Effector memory CD4-positive, alpha-beta T cell (primary cell): ENCODE measurements around the gene SLC35A1.

Experiments used
- DNase-seq, 3 donors: peaks; one replicate each; pipeline ENCODE4 v3.0.0-alpha.2; 2020
- H3K27ac ChIP-seq: 2 replicates; pipeline ENCODE4 v1.7.0; 2013; ENCODE audit warnings: mild to moderate bottlenecking, low read length, moderate library complexity; ENCODE audit not compliant: insufficient read depth, poor library complexity, severe bottlenecking
- H3K27me3 ChIP-seq: replicated peaks from 2 replicates; pipeline ENCODE4 v1.7.0; 2013; ENCODE audit warnings: mild to moderate bottlenecking, low read length; ENCODE audit not compliant: insufficient read depth, control insufficient read depth, poor library complexity, severe bottlenecking
- H3K36me3 ChIP-seq: 2 replicates; pipeline ENCODE4 v1.7.0; 2013; ENCODE audit warnings: mild to moderate bottlenecking, low read length, moderate library complexity; ENCODE audit not compliant: control insufficient read depth, insufficient read depth
- H3K4me1 ChIP-seq: 2 replicates; pipeline ENCODE4 v1.7.0; 2013; ENCODE audit warnings: low read length, mild to moderate bottlenecking; ENCODE audit not compliant: control insufficient read depth, insufficient read depth, poor library complexity, severe bottlenecking
- H3K4me3 ChIP-seq: 2 replicates; pipeline ENCODE4 v1.7.0; 2013; ENCODE audit warnings: low read length, low read depth, mild to moderate bottlenecking; ENCODE audit not compliant: insufficient read depth, poor library complexity, severe bottlenecking
- H3K9me3 ChIP-seq: 2 replicates; pipeline ENCODE4 v1.7.0; 2013; ENCODE audit warnings: mild to moderate bottlenecking, low read length, moderate library complexity; ENCODE audit not compliant: control insufficient read depth

Gene SLC35A1

DNA sequence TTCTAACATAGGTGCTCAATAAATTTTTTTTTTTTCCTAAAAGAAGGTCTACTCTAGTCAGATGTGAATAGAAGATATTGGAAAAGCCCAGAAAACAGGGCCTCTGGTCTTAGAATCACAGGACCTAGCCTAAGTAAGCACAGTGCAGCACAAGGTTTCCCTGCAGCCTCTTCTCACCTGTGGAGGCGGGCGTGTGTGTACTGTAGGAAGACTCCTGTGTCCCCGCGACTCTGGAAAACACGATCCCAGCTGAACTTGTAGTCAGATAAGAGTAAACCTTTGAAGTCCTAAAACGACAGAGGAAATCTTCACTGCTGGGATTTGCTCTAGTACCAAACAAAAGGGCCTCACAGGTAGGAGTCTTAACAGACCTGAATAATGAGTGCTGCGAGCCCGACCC, 45.7 kb downstream of the SLC35A1 start:
- DNase-seq, result no peak
- Histone ChIP-seq H3K4me1 (no peaks in the 10 kb centered on the region), H3K36me3 (peaks cover 53% of the 10 kb centered on the region), H3K9me3 (no peaks in the 10 kb centered on the region), H3K27me3 (no peaks in the 10 kb centered on the region), H3K4me3 (no peak overlapping the region), H3K27ac (no peak overlapping the region)

- Histone ChIP-seq H3K9me3 (no peaks in the 10 kb centered on the region), H3K4me3 (no peak overlapping the region), H3K27ac (no peak overlapping the region), H3K36me3 (peaks cover 29% of the 10 kb centered on the region), H3K4me1 (no peaks in the 10 kb centered on the region), H3K27me3 (no peaks in the 10 kb centered on the region)
- no peak for DNase-seq
These were observed 49.9 kb downstream of the SLC35A1 start for GRCh38 chr6:87522686-87523085.

DNA sequence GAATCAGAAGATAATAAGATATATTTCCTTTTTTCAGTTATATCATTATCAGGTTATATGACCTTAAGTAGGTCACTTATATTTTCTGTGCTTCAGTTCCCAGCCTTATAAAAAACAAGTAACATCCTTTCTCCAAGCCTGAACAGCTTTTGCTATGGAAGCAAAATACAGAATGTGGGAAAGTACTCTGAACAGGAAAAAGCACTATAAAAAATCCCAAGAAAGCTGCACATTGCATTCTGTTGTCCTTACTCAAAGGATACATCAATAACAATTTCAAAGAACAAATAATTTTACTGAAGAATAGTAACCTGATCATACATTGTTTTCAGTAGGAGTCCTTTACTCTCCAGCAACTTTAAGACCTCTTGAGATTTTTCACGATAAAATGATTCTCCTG, 56.4 kb downstream of the SLC35A1 start:
- Histone ChIP-seq H3K36me3 (peaks cover 15% of the 10 kb centered on the region), H3K4me3 (no peak overlapping the region), H3K27me3 (no peaks in the 10 kb centered on the region), H3K27ac (no peak overlapping the region), H3K4me1 (no peaks in the 10 kb centered on the region), H3K9me3 (no peaks in the 10 kb centered on the region)
- no peak for DNase-seq

DNA sequence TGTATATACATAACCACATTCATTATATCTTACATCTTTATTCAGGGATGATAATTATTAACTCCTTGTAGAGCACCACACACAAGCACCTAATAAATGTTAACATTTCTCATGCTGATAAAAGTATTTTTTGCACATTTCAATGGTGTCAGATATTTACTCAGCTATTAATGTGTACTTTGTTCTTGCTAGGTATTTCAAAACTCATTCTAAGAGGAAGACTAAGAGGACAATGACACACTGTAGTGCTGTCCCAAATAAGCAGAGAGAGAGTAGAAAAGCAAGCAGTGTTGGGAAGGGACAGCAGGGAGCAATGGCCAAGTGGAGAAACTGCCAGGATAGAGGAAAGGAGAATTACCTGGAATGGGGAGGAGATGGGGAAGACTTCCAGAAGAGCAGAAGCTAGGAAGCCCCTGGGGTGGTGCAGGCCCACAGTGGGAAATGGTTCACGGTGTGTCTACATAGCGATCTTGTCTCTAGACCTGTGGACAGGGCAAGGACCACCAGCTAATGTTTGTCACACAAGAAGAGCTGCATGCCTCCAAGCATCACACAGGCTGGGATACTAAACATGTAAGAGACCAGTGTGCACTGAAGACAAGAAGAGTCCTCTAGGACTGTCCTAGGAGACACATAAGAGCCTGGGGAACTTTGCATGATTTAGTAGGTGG, 61.7 kb downstream of the SLC35A1 start:
- DNase-seq, result no peak

DNA sequence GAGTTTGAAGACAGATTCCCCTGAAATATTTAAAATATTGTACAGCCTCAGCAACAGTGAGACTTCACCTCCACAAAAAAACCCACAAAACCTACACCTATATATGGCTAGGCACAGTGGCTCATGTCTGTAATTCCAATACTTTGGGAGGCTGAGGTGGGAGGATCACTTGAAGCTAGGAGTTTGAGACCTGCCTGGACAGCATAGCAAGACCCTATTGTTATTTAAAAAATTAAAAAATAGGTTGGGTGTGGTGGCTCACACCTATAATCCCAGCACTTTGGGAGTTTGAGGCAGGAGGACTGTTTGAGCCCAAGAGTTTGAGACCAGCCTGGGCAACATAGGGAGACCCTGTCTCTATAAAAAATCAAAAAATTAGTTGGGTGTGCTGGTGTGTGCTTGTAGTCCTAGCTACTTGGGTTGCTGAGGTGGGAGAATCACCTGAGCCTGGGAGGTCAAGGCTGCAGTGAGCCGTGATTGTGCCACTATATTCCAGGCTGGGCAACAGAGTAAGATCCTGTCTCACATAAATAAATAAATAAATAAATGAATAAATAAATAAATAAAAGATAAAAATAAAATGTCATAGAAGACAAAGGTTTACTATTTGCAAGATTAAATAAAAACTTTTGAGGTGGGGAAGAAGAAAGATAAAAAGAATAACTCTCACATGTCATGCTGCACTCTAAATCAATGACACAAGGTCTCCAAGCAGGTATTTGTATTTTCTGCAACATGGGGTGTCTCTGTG, 65.9 kb downstream of the SLC35A1 start:
- no peak overlapping the region for H3K4me3 ChIP-seq
- no peak for DNase-seq
- peaks cover 28% of the 10 kb centered on the region for H3K36me3 ChIP-seq
- no peaks in the 10 kb centered on the region for H3K9me3 ChIP-seq
- H3K27me3 ChIP-seq, result no peaks in the 10 kb centered on the region
- H3K27ac ChIP-seq, result no peak overlapping the region
- H3K4me1 ChIP-seq, result no peaks in the 10 kb centered on the region

More for the DNA sequence above, 61.7 kb downstream of the SLC35A1 start:
- H3K4me1 ChIP-seq, result no peaks in the 10 kb centered on the region
- H3K9me3 ChIP-seq, result no peaks in the 10 kb centered on the region
- peaks cover 18% of the 10 kb centered on the region for H3K36me3 ChIP-seq
- no peak overlapping the region for H3K4me3 ChIP-seq
- no peak overlapping the region for H3K27ac ChIP-seq
- H3K27me3 ChIP-seq, result no peaks in the 10 kb centered on the region

- Histone ChIP-seq H3K9me3 (no peaks in the 10 kb centered on the region), H3K4me3 (no peak overlapping the region), H3K27me3 (no peaks in the 10 kb centered on the region), H3K4me1 (no peaks in the 10 kb centered on the region), H3K27ac (no peak overlapping the region), H3K36me3 (peaks cover 34% of the 10 kb centered on the region)
- no peak for DNase-seq
These were observed 66.8 kb downstream of the SLC35A1 start for GRCh38 chr6:87539554-87539953.

GRCh38 chr6:87540539-87540938, 67.8 kb downstream of the SLC35A1 start:
- Histone ChIP-seq H3K4me3 (no peak overlapping the region), H3K9me3 (no peaks in the 10 kb centered on the region), H3K36me3 (peaks cover 39% of the 10 kb centered on the region), H3K27me3 (no peaks in the 10 kb centered on the region), H3K4me1 (no peaks in the 10 kb centered on the region), H3K27ac (no peak overlapping the region)
- no peak for DNase-seq

DNA sequence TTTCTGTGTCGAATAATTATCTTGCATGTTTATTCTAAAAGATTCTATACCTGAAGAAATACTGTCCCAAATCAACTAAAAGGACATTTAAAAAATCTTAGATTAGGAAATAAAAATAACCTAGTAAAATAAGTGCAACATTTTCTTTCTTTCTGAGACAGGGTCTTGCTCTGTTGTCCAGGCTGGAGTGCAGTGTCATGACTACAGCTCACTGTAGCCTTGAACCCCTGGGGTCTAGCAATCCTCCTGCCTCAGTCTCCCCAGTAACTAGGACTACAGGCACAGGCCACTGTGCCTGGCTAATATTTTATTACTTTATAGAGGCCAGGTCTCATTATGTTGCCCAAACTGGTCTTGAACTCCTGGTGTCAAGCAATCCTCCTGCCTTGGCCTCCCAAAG, 68.3 kb downstream of the SLC35A1 start:
- Histone ChIP-seq H3K4me1 (no peaks in the 10 kb centered on the region), H3K36me3 (peaks cover 42% of the 10 kb centered on the region), H3K9me3 (no peaks in the 10 kb centered on the region), H3K27ac (no peak overlapping the region), H3K27me3 (no peaks in the 10 kb centered on the region), H3K4me3 (no peak overlapping the region)
- no peak for DNase-seq

- H3K36me3 ChIP-seq, result peaks cover 49% of the 10 kb centered on the region
- H3K4me3 ChIP-seq, result no peak overlapping the region
- no peaks in the 10 kb centered on the region for H3K4me1 ChIP-seq
- H3K9me3 ChIP-seq, result no peaks in the 10 kb centered on the region
- H3K27me3 ChIP-seq, result no peaks in the 10 kb centered on the region
- no peak for DNase-seq
- no peak overlapping the region for H3K27ac ChIP-seq
These were observed 69.0 kb downstream of the SLC35A1 start for GRCh38 chr6:87541744-87542143.

DNA sequence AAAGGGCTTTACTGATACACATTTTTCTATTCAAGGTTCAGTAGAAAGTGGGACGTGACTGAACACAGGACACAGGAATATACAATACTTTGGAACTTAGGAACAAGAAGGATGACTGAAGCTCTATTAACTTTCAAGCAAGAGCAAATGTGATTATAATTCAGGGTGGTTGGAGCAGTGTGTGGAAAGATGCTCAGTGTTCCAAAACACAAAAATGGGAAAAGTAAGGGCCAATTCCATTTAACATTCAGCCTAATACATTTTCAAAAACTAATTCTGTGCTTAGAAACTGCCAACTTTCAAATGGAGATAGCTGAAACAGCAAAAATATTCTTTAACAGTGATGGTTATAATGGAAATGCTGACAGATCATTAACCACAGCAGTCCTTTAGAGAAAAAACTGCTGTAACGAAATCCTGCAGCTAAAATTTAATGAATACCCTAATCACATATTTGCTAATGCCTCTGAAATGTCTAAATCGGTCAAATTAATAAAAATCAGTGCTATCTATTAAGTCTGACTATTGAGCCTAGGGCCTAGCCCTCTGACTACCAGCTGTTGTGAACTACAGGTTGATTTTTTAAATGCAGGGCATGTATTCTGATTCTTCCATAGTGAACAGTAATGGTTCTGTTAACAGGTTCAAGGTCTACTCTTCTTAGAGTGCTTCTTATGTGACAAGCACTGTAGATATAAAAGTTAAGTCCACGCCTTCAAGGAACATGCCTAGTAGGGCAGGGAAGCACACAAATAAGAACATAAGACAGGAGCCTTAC, 71.1 kb downstream of the SLC35A1 start:
- Histone ChIP-seq H3K27ac (no peak overlapping the region), H3K36me3 (peaks cover 56% of the 10 kb centered on the region), H3K4me1 (no peaks in the 10 kb centered on the region), H3K9me3 (no peaks in the 10 kb centered on the region), H3K27me3 (no peaks in the 10 kb centered on the region), H3K4me3 (no peak overlapping the region)
- no peak for DNase-seq
